ENCODE results near the gene RNF19B.

DNA sequence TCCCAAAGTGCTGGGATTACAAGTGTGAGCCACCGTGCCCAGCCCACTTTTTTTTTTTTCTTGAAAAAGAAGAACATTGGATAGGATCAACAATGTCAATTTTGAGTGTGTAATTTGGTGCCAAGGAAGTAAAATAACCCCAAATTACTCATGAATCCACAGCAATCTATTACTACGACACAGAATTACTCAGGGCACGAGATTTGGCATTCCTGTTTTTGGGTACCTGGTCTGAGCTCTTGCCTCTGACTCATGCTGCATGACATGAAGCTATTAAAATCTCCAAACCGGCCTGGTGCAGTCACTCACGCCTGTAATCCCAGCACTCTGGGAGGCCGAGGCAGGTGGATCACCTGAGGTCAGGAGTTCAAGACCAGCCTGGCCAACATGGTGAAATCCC lies 10.4 kb downstream of the RNF19B start:
- TF ChIP-seq, protein P1, sequence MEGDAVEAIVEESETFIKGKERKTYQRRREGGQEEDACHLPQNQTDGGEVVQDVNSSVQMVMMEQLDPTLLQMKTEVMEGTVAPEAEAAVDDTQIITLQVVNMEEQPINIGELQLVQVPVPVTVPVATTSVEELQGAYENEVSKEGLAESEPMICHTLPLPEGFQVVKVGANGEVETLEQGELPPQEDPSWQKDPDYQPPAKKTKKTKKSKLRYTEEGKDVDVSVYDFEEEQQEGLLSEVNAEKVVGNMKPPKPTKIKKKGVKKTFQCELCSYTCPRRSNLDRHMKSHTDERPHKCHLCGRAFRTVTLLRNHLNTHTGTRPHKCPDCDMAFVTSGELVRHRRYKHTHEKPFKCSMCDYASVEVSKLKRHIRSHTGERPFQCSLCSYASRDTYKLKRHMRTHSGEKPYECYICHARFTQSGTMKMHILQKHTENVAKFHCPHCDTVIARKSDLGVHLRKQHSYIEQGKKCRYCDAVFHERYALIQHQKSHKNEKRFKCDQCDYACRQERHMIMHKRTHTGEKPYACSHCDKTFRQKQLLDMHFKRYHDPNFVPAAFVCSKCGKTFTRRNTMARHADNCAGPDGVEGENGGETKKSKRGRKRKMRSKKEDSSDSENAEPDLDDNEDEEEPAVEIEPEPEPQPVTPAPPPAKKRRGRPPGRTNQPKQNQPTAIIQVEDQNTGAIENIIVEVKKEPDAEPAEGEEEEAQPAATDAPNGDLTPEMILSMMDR (IDR thresholded peaks at IDR 0.05): no peak
- TF ChIP-seq POLR2A (IDR thresholded peaks at IDR 0.05): no peak

All from body of pancreas (tissue), 4 donors.